HG03457 (cell line): ENCODE results near the gene COLEC11.
"Not testable (repeated sequence)": the region's sequence is repeated elsewhere in the genome, so short reads cannot be mapped to it uniquely, and the experiment has no call there.

ENCODE experiments used
- ATAC-seq: cut with Tn5 transposase; IDR thresholded peaks from one replicate; pipeline ENCODE4 v1.9.1; 2021; ENCODE audit warnings: moderate number of reproducible peaks; ENCODE audit not compliant: unreplicated experiment

Gene COLEC11

GRCh38 chr2:3622967-3623366 lies 28.1 kb downstream of the COLEC11 start:
- no peak for ATAC-seq

GRCh38 chr2:3624059-3624794 lies 29.3 kb downstream of the COLEC11 start:
- no peak for ATAC-seq

- no peak for ATAC-seq
These were observed 30.3 kb downstream of the COLEC11 start for GRCh38 chr2:3625186-3625585.

- no peak for ATAC-seq
These were observed 31.4 kb downstream of the COLEC11 start for GRCh38 chr2:3626118-3626811.

- no peak for ATAC-seq
These were observed 32.0 kb downstream of the COLEC11 start for GRCh38 chr2:3626812-3627499.

GRCh38 chr2:3627500-3628100 lies 32.7 kb downstream of the COLEC11 start:
- no peak for ATAC-seq

GRCh38 chr2:3628241-3628679 lies 33.3 kb downstream of the COLEC11 start:
- no peak for ATAC-seq

GRCh38 chr2:3628800-3629199 lies 33.9 kb downstream of the COLEC11 start:
- ATAC-seq, result no peak

- no peak for ATAC-seq
These were observed 35.7 kb downstream of the COLEC11 start for GRCh38 chr2:3630631-3631030.

- ATAC-seq, result no peak
These were observed 36.4 kb downstream of the COLEC11 start for GRCh38 chr2:3631161-3631850.

GRCh38 chr2:3631851-3632659 lies 37.1 kb downstream of the COLEC11 start:
- no peak for ATAC-seq

- no peak for ATAC-seq
These were observed 38.4 kb downstream of the COLEC11 start for GRCh38 chr2:3633089-3633981.

- ATAC-seq, result no peak
These were observed 39.2 kb downstream of the COLEC11 start for GRCh38 chr2:3633982-3634595.

- no peak for ATAC-seq
These were observed 39.7 kb downstream of the COLEC11 start for GRCh38 chr2:3634596-3635121.

GRCh38 chr2:3635171-3635974 lies 40.5 kb downstream of the COLEC11 start:
- no peak for ATAC-seq

- ATAC-seq, result not testable (repeated sequence)
These were observed 41.0 kb downstream of the COLEC11 start for GRCh38 chr2:3635975-3636327.

- no peak for ATAC-seq
These were observed 41.8 kb downstream of the COLEC11 start for GRCh38 chr2:3636586-3637310.
